Measurements from ENCODE around the gene CPEB1. TPM values are rescaled to one million over a fixed set of nuclear protein-coding genes. Genes with fewer than 3 reads are reported as not detected.

CPEB1 gene
- total RNA-seq, 1 donor from 2014 or later: 2.7 TPM

DNA sequence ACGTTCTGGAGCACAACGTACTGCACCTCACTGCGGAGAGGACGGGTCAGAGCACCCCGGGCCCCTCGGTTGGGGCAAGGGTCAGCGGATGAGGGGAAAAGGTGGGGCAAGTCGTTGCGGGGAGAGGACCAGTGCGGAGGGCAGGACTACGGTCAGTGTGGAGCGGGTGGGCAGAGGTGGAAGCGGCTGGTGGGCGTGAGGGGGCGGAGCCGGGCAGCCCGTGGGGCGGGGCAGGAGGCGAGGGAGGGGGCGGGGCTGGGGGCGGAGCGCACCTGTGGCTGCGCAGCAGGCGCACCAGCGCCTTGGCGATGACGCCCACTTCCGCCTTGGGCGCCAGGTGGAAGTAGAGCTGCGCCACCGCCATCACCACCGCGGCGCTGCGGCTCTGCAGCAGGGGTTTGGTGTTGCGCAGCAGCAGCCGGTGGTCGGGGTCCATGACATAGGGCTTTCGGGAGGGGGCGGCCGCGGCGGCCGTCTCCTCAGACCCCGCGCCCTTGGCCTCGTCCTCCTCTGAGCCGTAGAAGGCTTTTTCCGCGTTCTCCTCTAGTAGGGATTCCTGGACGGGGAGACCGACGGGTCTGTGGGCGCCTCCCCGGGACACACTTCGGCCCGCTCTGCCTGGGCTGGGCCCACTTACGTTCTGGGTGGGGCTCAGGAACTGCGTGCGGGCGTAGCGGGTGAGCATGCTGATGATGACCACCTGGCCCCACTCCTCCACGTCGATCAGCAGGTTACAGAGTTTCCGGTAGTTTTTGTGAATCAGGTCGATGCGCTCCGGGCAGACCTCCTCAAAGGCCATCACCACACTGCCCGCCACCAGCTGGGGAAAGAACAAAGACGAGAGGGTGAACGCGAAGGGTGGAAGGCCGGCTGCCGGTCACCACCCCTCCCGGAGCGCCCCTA lies 33.3 kb upstream of the CPEB1 start:
- TF ChIP-seq, protein P1, sequence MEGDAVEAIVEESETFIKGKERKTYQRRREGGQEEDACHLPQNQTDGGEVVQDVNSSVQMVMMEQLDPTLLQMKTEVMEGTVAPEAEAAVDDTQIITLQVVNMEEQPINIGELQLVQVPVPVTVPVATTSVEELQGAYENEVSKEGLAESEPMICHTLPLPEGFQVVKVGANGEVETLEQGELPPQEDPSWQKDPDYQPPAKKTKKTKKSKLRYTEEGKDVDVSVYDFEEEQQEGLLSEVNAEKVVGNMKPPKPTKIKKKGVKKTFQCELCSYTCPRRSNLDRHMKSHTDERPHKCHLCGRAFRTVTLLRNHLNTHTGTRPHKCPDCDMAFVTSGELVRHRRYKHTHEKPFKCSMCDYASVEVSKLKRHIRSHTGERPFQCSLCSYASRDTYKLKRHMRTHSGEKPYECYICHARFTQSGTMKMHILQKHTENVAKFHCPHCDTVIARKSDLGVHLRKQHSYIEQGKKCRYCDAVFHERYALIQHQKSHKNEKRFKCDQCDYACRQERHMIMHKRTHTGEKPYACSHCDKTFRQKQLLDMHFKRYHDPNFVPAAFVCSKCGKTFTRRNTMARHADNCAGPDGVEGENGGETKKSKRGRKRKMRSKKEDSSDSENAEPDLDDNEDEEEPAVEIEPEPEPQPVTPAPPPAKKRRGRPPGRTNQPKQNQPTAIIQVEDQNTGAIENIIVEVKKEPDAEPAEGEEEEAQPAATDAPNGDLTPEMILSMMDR (IDR thresholded peaks at IDR 0.05): no peak
- Mint-ChIP-seq H3K27me3 (ENCODE audit: low read depth) (peaks cover 52% of the 10 kb centered on the region), H3K4me1 (ENCODE audit: low read depth) (peaks cover 3% of the 10 kb centered on the region), H3K4me3 (ENCODE audit: unreplicated experiment) (no peak overlapping the region), H3K27ac (ENCODE audit: unreplicated experiment) (no peak overlapping the region), H3K9me3 (ENCODE audit: low read depth) (no peaks in the 10 kb centered on the region), H3K36me3 (ENCODE audit: low read depth) (peaks cover 3% of the 10 kb centered on the region)
- no peak for DNase-seq (ENCODE audit: low spot score)

DNA sequence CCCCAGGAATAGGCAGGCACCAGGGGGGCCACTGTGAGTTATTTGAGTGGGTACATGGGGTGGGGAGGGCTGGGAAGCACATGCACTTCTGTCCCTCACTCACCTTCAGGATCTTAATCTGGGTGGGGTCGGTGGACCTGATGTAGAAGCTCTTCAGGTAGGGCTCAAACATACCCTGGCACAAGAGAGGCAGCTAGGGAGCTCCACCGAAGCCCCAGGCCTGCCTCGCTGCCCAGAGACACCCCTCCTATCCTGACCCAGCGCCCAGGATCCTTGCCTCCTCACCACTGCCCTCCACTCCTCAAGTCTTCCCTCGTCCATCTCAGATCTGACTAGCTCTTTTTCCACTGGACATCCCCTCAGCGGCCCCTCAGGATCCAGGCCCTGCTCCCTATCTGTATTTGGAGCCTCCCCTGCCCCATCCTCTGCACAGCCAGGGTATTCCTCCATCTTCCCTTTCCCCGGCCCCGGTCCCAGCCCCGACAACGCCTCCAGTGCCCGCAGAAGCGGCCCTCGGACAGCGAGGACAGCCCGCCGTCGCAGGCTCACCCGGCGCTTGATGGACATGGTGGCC lies 32.5 kb upstream of the CPEB1 start:
- Mint-ChIP-seq H3K9me3 (ENCODE audit: low read depth) (no peaks in the 10 kb centered on the region), H3K27ac (ENCODE audit: unreplicated experiment) (no peak overlapping the region), H3K27me3 (ENCODE audit: low read depth) (peaks cover 54% of the 10 kb centered on the region), H3K4me3 (ENCODE audit: unreplicated experiment) (no peak overlapping the region), H3K4me1 (ENCODE audit: low read depth) (peaks cover 3% of the 10 kb centered on the region), H3K36me3 (ENCODE audit: low read depth) (peaks cover 3% of the 10 kb centered on the region)
- DNase-seq (ENCODE audit: low spot score): no peak
- TF ChIP-seq, protein P1 (IDR thresholded peaks at IDR 0.05): no peak

DNA sequence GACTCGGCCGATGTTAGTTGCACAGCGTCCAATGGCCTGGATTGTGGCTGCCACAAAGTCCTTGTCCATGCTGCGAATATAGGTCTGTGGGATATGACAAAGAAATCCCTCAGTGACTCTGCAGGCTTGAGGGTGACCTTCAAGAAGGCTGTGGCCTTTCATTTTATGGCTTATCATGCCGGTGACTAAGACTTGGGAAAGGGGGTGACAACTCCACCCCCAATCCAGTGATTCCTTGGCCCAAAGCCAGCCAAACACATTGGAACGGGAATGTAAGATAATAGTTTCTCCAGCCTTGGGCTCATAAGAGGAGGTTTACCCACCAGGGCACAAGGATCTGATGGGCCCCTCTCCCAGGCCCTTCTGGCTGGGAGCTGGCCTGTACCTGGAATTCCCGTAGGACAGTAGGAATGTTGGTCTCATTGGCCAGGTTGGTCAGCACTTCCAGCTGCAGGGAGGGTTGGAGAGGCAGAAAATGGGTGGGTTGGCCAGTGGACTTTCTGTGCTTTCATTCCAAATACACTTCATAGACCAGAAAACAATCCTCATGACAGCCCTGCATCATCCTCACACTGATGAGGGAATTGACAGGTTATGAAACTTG lies 30.7 kb upstream of the CPEB1 start:
- Mint-ChIP-seq H3K27ac (ENCODE audit: unreplicated experiment) (no peak overlapping the region), H3K9me3 (ENCODE audit: low read depth) (no peaks in the 10 kb centered on the region), H3K4me3 (ENCODE audit: unreplicated experiment) (no peak overlapping the region), H3K4me1 (ENCODE audit: low read depth) (peaks cover 3% of the 10 kb centered on the region), H3K36me3 (ENCODE audit: low read depth) (peaks cover 3% of the 10 kb centered on the region), H3K27me3 (ENCODE audit: low read depth) (peaks cover 53% of the 10 kb centered on the region)
- DNase-seq (ENCODE audit: low spot score): no peak
- TF ChIP-seq, protein P1 (IDR thresholded peaks at IDR 0.05): no peak

DNA sequence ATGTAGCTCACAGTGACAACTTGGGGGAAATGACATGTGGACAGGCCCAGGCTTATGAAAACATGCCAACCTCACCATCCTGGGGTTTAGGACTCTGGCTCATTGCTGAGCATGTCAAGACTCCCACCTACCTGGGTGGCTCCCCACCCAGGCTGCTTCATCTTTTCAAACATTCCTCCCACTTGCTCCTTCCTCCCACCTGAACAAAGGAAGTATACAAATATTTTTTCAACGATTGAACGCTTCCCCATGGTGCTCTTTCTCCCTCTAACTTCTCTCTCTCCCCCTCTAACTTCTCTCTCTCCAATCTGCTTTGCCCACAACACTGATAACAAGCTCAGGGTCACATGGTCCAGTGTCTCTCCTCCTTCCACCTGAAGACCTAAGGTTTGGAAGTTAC lies 27.7 kb upstream of the CPEB1 start:
- DNase-seq (ENCODE audit: low spot score): no peak
- H3K4me3 Mint-ChIP-seq (ENCODE audit: unreplicated experiment): no peak overlapping the region
- no peak overlapping the region for H3K27ac Mint-ChIP-seq (ENCODE audit: unreplicated experiment)
- H3K4me1 Mint-ChIP-seq (ENCODE audit: low read depth): peaks cover under 1% of the 10 kb centered on the region
- no peaks in the 10 kb centered on the region for H3K9me3 Mint-ChIP-seq (ENCODE audit: low read depth)
- TF ChIP-seq, protein P1 (IDR thresholded peaks at IDR 0.05): no peak
- H3K36me3 Mint-ChIP-seq (ENCODE audit: low read depth): no peaks in the 10 kb centered on the region
- peaks cover 47% of the 10 kb centered on the region for H3K27me3 Mint-ChIP-seq (ENCODE audit: low read depth)

DNA sequence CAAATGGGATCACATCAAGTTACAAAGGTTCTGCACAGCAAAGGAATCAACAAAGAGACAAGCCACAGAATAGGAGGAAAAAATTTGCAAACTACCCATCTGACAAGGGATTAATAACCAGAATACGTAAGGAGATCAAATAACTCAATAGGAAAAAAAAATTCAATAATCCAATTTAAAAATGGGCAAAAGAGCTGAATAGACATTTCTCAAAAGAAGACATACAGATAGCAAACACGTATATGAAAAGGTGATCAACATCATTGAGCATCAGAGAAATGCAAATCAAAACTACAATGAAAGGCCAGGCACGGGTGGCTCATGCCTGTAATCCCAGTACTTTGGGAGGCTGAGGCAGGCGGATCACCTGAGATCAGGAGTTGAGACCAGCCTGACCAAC lies 23.5 kb upstream of the CPEB1 start:
- H3K27ac Mint-ChIP-seq (ENCODE audit: unreplicated experiment): no peak overlapping the region
- H3K36me3 Mint-ChIP-seq (ENCODE audit: low read depth): no peaks in the 10 kb centered on the region
- no peaks in the 10 kb centered on the region for H3K4me1 Mint-ChIP-seq (ENCODE audit: low read depth)

More for the DNA sequence above, 23.5 kb upstream of the CPEB1 start:
- no peak overlapping the region for H3K4me3 Mint-ChIP-seq (ENCODE audit: unreplicated experiment)
- H3K9me3 Mint-ChIP-seq (ENCODE audit: low read depth): no peaks in the 10 kb centered on the region
- no peak for DNase-seq (ENCODE audit: low spot score)
- TF ChIP-seq, protein P1 (IDR thresholded peaks at IDR 0.05): no peak
- peaks cover 18% of the 10 kb centered on the region for H3K27me3 Mint-ChIP-seq (ENCODE audit: low read depth)

Measured in chondrocyte (in vitro differentiated cells).